NT2/D1 (cell line): ENCODE measurements around the gene KCND3.

Experiments used
- YY1 ChIP-seq: IDR thresholded peaks from 2 replicates; pipeline ENCODE4 v1.6.1; 2011; ENCODE audit not compliant: insufficient read length, insufficient read depth
- ZNF274 ChIP-seq: IDR thresholded peaks from 2 replicates; pipeline ENCODE4 v1.6.1; 2011; ENCODE audit warnings: mild to moderate bottlenecking, low read depth, low read length

GRCh38 chr1:111904478-111905218 lies 84.8 kb downstream of the KCND3 start:
- no peak for TF ChIP-seq YY1
- no peak for TF ChIP-seq ZNF274
